GM23338 (cell line): Measurements from ENCODE around the gene HS6ST3. TPM values are rescaled to one million over a fixed set of nuclear protein-coding genes. Genes with fewer than 3 reads are reported as not detected.

Source experiments
- ATAC-seq: fragments of 200-7000 bp; cut with Tn5 transposase; 3 replicates; pipeline ENCODE4 v1.9.1; 2020
- DNase-seq: peaks from one replicate; pipeline ENCODE4 v3.0.0-alpha.2; 2015; ENCODE audit warnings: low spot score
- H2AFZ ChIP-seq: fragments of 200-600 bp; sonication (generic); 2 replicates; pipeline ENCODE4 v1.8.0; 2016; ENCODE audit warnings: antibody characterized with exemption, mild to moderate bottlenecking, moderate library complexity
- H3F3A ChIP-seq: fragments of 200-600 bp; sonication (generic); replicated peaks from 2 replicates; pipeline ENCODE4 v1.8.0; 2017; ENCODE audit warnings: antibody characterized with exemption, mixed run types, low read depth
- H3K27ac ChIP-seq: fragments of 200-600 bp; sonication (generic); 2 replicates; pipeline ENCODE4 v1.6.1; 2016; ENCODE audit warnings: low read depth
- H3K27me3 ChIP-seq: fragments of 200-600 bp; sonication (generic); 2 replicates; pipeline ENCODE4 v1.8.0; 2016; ENCODE audit warnings: mild to moderate bottlenecking, mixed run types, moderate library complexity; ENCODE audit not compliant: insufficient read depth
- H3K36me3 ChIP-seq: fragments of 200-600 bp; sonication (generic); 2 replicates; pipeline ENCODE4 v1.8.0; 2016; ENCODE audit warnings: mild to moderate bottlenecking; ENCODE audit not compliant: insufficient read depth
- H3K4me1 ChIP-seq: fragments of 200-600 bp; sonication (generic); 2 replicates; pipeline ENCODE4 v1.8.0; 2016; ENCODE audit warnings: mild to moderate bottlenecking, moderate library complexity; ENCODE audit not compliant: insufficient read depth
- H3K4me2 ChIP-seq: fragments of 200-600 bp; sonication (generic); 2 replicates; pipeline ENCODE4 v1.7.1; 2017; ENCODE audit warnings: mixed run types
- H3K4me3 ChIP-seq: fragments of 200-600 bp; sonication (generic); 2 replicates; pipeline ENCODE4 v1.6.1; 2016; ENCODE audit warnings: mixed run types
- H3K79me2 ChIP-seq: fragments of 200-600 bp; sonication (generic); replicated peaks from 2 replicates; pipeline ENCODE4 v1.8.0; 2017; ENCODE audit warnings: mild to moderate bottlenecking; ENCODE audit not compliant: insufficient read depth
- H3K9me2 ChIP-seq: fragments of 200-600 bp; sonication (generic); 2 replicates; pipeline ENCODE4 v1.8.0; 2017; ENCODE audit not compliant: insufficient read depth
- H4K20me1 ChIP-seq: fragments of 200-600 bp; sonication (generic); replicated peaks from 2 replicates; pipeline ENCODE4 v1.8.0; 2017; ENCODE audit warnings: mild to moderate bottlenecking; ENCODE audit not compliant: insufficient read depth
- H3K27ac Mint-ChIP-seq: 2 replicates; pipeline ENCODE4 v1.8.0; 2020; ENCODE audit warnings: inconsistent platforms, mild to moderate bottlenecking, moderate library complexity, mixed read lengths
- H3K27me3 Mint-ChIP-seq: 3 replicates; pipeline ENCODE4 v1.8.0; 2022; ENCODE audit warnings: low read depth, mild to moderate bottlenecking, moderate library complexity, mixed read lengths, inconsistent platforms; ENCODE audit not compliant: insufficient read depth, poor library complexity
- H3K36me3 Mint-ChIP-seq: 3 replicates; pipeline ENCODE4 v1.8.0; 2021; ENCODE audit warnings: low read depth, mild to moderate bottlenecking, inconsistent platforms, moderate library complexity, mixed read lengths
- H3K4me1 Mint-ChIP-seq: 3 replicates; pipeline ENCODE4 v1.8.0; 2020; ENCODE audit warnings: mild to moderate bottlenecking, inconsistent platforms, mixed read lengths
- H3K4me3 Mint-ChIP-seq: 3 replicates; pipeline ENCODE4 v1.8.0; 2021; ENCODE audit warnings: moderate library complexity, mild to moderate bottlenecking, inconsistent platforms, mixed read lengths
- H3K9me3 Mint-ChIP-seq: 3 replicates; pipeline ENCODE4 v1.8.0; 2020; ENCODE audit warnings: moderate library complexity, mild to moderate bottlenecking, inconsistent platforms, mixed read lengths
- CREB1 ChIP-seq: fragments of 250-450 bp; sonication (Bioruptor Pico); IDR thresholded peaks from 2 replicates; pipeline ENCODE4 v1.5.0; 2020; ENCODE audit warnings: low read depth, mild to moderate bottlenecking, moderate library complexity
- EZH2 ChIP-seq: fragments of 200-600 bp; sonication (generic); IDR thresholded peaks from one replicate; pipeline ENCODE4 v1.8.0; 2017; ENCODE audit warnings: antibody characterized with exemption, mild to moderate bottlenecking, low read depth; ENCODE audit not compliant: unreplicated experiment
- EZH2phosphoT487 ChIP-seq: fragments of 200-600 bp; sonication (generic); IDR thresholded peaks from one replicate; pipeline ENCODE4 v1.8.1; 2018; ENCODE audit warnings: antibody characterized with exemption; ENCODE audit not compliant: unreplicated experiment
- JUNB ChIP-seq: IDR thresholded peaks from one replicate; pipeline ENCODE4 v1.6.1; 2016; ENCODE audit warnings: antibody characterized with exemption; ENCODE audit not compliant: unreplicated experiment
- NANOG ChIP-seq: IDR thresholded peaks from 2 replicates; pipeline ENCODE4 v1.6.1; 2016; ENCODE audit warnings: antibody characterized with exemption, borderline replicate concordance
- POLR2AphosphoS5 ChIP-seq: IDR thresholded peaks from 2 replicates; pipeline ENCODE4 v1.6.1; 2016; ENCODE audit warnings: antibody characterized with exemption, low read depth
- STAT1 ChIP-seq: IDR thresholded peaks from one replicate; pipeline ENCODE4 v1.6.1; 2016; ENCODE audit warnings: antibody characterized with exemption; ENCODE audit not compliant: unreplicated experiment
- ZNF114 ChIP-seq: fragments of 250-450 bp; sonication (Bioruptor Pico); IDR thresholded peaks from 2 replicates; pipeline ENCODE4 v1.5.0; 2020; ENCODE audit warnings: mild to moderate bottlenecking, moderate library complexity
- ZNF331 ChIP-seq: fragments of 250-450 bp; sonication (Bioruptor Pico); IDR thresholded peaks from 2 replicates; pipeline ENCODE4 v1.5.0; 2020; ENCODE audit warnings: low read depth, mild to moderate bottlenecking, moderate library complexity
- polyA plus RNA-seq: library from polyadenylated mRNA; unstranded; fragments of >200 nt; fragmentation: Nextera tagmentation; extraction: Ambion mirVana; gene quantifications from 2 replicates; pipeline ENCODE4 v1.2.1, GENCODE V29; 2016
- total RNA-seq: library from RNA; depleted of rRNA; stranded (reverse); fragments of >200 nt; shearing (Covaris generic); gene quantifications from 2 replicates; pipeline ENCODE4 v1.2.3, GENCODE V29; 2014
- TF ChIP-seq, protein P1 (sequence below): fragments of 250-450 bp; sonication (Bioruptor Pico); IDR thresholded peaks from 2 replicates; pipeline ENCODE4 v1.5.0; 2020; ENCODE audit warnings: mild to moderate bottlenecking, moderate library complexity
- TF ChIP-seq, protein P2 (sequence below): IDR thresholded peaks from one replicate; pipeline ENCODE4 v1.6.1; 2018; ENCODE audit warnings: antibody characterized with exemption; ENCODE audit not compliant: unreplicated experiment
- TF ChIP-seq, protein P3 (sequence below): IDR thresholded peaks from 2 replicates; pipeline ENCODE4 v1.6.1; 2016; ENCODE audit warnings: antibody characterized with exemption
- TF ChIP-seq, protein P4 (sequence below), 2 experiments: fragments of 200-600 bp in 1 of 2; sonication (generic) in 1 of 2; conservative IDR thresholded peaks; 2 replicates each; pipeline versions ENCODE4 v1.5.1 to v1.6.1; 2016 to 2017; ENCODE audit warnings: antibody characterized with exemption in 2 of 2, low read depth in 2 of 2, mild to moderate bottlenecking in 2 of 2, moderate library complexity in 1 of 2

Gene HS6ST3
- total and polyA plus RNA-seq, 2 experiments from 2014 or later, result 0.52 to 0.80 TPM

DNA sequence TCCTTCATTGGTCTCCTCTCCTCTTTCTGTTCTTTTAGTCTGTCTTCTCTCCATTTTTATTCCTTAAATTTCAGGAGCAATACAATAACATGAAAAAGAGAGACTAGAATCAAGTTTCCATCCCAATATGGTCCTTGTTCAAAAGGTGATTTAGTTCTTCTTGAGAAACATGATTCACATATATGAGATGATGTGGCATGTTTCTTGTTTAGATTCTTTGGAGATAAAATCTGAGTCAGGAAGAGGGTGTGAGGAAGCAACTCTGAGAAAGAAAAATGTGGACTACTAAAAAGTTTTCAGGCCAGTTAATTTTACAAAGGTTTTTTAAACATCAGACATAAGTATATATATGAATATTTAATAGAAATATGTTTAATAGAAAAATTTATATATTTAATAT, 673.0 kb downstream of the HS6ST3 start:
- peaks cover 2% of the 10 kb centered on the region for H3K27me3 Mint-ChIP-seq
- no peaks in the 10 kb centered on the region for H3K27me3 ChIP-seq
- TF ChIP-seq NANOG, result no peak
- no peak for TF ChIP-seq ZNF114 (CRISPR knock-in tag)
- TF ChIP-seq, protein P1, sequence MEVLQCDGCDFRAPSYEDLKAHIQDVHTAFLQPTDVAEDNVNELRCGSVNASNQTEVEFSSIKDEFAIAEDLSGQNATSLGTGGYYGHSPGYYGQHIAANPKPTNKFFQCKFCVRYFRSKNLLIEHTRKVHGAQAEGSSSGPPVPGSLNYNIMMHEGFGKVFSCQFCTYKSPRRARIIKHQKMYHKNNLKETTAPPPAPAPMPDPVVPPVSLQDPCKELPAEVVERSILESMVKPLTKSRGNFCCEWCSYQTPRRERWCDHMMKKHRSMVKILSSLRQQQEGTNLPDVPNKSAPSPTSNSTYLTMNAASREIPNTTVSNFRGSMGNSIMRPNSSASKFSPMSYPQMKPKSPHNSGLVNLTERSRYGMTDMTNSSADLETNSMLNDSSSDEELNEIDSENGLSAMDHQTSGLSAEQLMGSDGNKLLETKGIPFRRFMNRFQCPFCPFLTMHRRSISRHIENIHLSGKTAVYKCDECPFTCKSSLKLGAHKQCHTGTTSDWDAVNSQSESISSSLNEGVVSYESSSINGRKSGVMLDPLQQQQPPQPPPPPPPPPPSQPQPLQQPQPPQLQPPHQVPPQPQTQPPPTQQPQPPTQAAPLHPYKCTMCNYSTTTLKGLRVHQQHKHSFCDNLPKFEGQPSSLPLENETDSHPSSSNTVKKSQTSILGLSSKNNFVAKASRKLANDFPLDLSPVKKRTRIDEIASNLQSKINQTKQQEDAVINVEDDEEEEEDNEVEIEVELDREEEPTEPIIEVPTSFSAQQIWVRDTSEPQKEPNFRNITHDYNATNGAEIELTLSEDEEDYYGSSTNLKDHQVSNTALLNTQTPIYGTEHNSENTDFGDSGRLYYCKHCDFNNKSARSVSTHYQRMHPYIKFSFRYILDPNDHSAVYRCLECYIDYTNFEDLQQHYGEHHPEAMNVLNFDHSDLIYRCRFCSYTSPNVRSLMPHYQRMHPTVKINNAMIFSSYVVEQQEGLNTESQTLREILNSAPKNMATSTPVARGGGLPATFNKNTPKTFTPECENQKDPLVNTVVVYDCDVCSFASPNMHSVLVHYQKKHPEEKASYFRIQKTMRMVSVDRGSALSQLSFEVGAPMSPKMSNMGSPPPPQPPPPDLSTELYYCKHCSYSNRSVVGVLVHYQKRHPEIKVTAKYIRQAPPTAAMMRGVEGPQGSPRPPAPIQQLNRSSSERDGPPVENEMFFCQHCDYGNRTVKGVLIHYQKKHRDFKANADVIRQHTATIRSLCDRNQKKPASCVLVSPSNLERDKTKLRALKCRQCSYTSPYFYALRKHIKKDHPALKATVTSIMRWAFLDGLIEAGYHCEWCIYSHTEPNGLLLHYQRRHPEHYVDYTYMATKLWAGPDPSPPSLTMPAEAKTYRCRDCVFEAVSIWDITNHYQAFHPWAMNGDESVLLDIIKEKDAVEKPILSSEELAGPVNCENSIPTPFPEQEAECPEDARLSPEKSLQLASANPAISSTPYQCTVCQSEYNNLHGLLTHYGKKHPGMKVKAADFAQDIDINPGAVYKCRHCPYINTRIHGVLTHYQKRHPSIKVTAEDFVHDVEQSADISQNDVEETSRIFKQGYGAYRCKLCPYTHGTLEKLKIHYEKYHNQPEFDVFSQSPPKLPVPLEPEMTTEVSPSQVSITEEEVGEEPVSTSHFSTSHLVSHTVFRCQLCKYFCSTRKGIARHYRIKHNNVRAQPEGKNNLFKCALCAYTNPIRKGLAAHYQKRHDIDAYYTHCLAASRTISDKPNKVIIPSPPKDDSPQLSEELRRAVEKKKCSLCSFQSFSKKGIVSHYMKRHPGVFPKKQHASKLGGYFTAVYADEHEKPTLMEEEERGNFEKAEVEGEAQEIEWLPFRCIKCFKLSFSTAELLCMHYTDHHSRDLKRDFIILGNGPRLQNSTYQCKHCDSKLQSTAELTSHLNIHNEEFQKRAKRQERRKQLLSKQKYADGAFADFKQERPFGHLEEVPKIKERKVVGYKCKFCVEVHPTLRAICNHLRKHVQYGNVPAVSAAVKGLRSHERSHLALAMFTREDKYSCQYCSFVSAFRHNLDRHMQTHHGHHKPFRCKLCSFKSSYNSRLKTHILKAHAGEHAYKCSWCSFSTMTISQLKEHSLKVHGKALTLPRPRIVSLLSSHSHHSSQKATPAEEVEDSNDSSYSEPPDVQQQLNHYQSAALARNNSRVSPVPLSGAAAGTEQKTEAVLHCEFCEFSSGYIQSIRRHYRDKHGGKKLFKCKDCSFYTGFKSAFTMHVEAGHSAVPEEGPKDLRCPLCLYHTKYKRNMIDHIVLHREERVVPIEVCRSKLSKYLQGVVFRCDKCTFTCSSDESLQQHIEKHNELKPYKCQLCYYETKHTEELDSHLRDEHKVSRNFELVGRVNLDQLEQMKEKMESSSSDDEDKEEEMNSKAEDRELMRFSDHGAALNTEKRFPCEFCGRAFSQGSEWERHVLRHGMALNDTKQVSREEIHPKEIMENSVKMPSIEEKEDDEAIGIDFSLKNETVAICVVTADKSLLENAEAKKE, result no peak
- TF ChIP-seq, protein P2, sequence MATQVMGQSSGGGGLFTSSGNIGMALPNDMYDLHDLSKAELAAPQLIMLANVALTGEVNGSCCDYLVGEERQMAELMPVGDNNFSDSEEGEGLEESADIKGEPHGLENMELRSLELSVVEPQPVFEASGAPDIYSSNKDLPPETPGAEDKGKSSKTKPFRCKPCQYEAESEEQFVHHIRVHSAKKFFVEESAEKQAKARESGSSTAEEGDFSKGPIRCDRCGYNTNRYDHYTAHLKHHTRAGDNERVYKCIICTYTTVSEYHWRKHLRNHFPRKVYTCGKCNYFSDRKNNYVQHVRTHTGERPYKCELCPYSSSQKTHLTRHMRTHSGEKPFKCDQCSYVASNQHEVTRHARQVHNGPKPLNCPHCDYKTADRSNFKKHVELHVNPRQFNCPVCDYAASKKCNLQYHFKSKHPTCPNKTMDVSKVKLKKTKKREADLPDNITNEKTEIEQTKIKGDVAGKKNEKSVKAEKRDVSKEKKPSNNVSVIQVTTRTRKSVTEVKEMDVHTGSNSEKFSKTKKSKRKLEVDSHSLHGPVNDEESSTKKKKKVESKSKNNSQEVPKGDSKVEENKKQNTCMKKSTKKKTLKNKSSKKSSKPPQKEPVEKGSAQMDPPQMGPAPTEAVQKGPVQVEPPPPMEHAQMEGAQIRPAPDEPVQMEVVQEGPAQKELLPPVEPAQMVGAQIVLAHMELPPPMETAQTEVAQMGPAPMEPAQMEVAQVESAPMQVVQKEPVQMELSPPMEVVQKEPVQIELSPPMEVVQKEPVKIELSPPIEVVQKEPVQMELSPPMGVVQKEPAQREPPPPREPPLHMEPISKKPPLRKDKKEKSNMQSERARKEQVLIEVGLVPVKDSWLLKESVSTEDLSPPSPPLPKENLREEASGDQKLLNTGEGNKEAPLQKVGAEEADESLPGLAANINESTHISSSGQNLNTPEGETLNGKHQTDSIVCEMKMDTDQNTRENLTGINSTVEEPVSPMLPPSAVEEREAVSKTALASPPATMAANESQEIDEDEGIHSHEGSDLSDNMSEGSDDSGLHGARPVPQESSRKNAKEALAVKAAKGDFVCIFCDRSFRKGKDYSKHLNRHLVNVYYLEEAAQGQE, result no peak
- TF ChIP-seq CREB1 (CRISPR knock-in tag), result no peak
- TF ChIP-seq, protein P3, sequence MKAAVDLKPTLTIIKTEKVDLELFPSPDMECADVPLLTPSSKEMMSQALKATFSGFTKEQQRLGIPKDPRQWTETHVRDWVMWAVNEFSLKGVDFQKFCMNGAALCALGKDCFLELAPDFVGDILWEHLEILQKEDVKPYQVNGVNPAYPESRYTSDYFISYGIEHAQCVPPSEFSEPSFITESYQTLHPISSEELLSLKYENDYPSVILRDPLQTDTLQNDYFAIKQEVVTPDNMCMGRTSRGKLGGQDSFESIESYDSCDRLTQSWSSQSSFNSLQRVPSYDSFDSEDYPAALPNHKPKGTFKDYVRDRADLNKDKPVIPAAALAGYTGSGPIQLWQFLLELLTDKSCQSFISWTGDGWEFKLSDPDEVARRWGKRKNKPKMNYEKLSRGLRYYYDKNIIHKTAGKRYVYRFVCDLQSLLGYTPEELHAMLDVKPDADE, result no peak
- no peak for TF ChIP-seq EZH2
- TF ChIP-seq ZNF331 (CRISPR knock-in tag), result no peak
- TF ChIP-seq JUNB, result no peak
- TF ChIP-seq EZH2phosphoT487, result no peak
- TF ChIP-seq, protein P4, sequence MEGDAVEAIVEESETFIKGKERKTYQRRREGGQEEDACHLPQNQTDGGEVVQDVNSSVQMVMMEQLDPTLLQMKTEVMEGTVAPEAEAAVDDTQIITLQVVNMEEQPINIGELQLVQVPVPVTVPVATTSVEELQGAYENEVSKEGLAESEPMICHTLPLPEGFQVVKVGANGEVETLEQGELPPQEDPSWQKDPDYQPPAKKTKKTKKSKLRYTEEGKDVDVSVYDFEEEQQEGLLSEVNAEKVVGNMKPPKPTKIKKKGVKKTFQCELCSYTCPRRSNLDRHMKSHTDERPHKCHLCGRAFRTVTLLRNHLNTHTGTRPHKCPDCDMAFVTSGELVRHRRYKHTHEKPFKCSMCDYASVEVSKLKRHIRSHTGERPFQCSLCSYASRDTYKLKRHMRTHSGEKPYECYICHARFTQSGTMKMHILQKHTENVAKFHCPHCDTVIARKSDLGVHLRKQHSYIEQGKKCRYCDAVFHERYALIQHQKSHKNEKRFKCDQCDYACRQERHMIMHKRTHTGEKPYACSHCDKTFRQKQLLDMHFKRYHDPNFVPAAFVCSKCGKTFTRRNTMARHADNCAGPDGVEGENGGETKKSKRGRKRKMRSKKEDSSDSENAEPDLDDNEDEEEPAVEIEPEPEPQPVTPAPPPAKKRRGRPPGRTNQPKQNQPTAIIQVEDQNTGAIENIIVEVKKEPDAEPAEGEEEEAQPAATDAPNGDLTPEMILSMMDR (conservative IDR thresholded peaks at IDR 0.05; ENCODE audit: low read depth in 2 of 2), result no peak
- TF ChIP-seq STAT1, result no peak
- no peak for TF ChIP-seq POLR2AphosphoS5
- H3K9me3 Mint-ChIP-seq, result no peaks in the 10 kb centered on the region
- no peaks in the 10 kb centered on the region for H3K9me2 ChIP-seq
- H3K36me3 ChIP-seq, result no peaks in the 10 kb centered on the region
- no peak overlapping the region for H3K4me2 ChIP-seq
- H3K36me3 Mint-ChIP-seq, result no peaks in the 10 kb centered on the region
- H3K4me3 Mint-ChIP-seq, result no peak overlapping the region
- H3K27ac ChIP-seq, result no peak overlapping the region
- H3K4me1 ChIP-seq, result peaks cover 25% of the 10 kb centered on the region
- H3K79me2 ChIP-seq, result no peaks in the 10 kb centered on the region
- peaks cover 13% of the 10 kb centered on the region for H3K4me1 Mint-ChIP-seq
- DNase-seq, result no peak
- H4K20me1 ChIP-seq, result no peaks in the 10 kb centered on the region
- H3K27ac Mint-ChIP-seq, result no peak overlapping the region
- H3F3A ChIP-seq, result no peaks in the 10 kb centered on the region
- no peak overlapping the region for H2AFZ ChIP-seq
- ATAC-seq, result no peak
- no peak overlapping the region for H3K4me3 ChIP-seq
